GM12864 (cell line): ENCODE results near the gene MYH2.
"Not testable (repeated sequence)": the region's sequence is repeated elsewhere in the genome, so short reads cannot be mapped to it uniquely, and the experiment has no call there.

ENCODE experiments used
- DNase-seq: peaks from one replicate; pipeline ENCODE4 v3.0.0-alpha.2; 2011; ENCODE audit warnings: low read depth
- H3K4me3 ChIP-seq: 2 replicates; pipeline ENCODE4 v1.5.1; 2011; ENCODE audit warnings: mild to moderate bottlenecking, low read depth, low read length, control low read depth
- CTCF ChIP-seq: IDR thresholded peaks from 2 replicates; pipeline ENCODE4 v1.5.1; 2011; ENCODE audit warnings: low read depth, mild to moderate bottlenecking, moderate library complexity, low read length, control low read depth, inconsistent platforms; ENCODE audit errors: missing control alignments

Gene MYH2

GRCh38 chr17:10574324-10574723 is 24.9 kb upstream of the MYH2 start:
- H3K4me3 ChIP-seq = no peak overlapping the region
- DNase-seq = no peak
- TF ChIP-seq CTCF = no peak

GRCh38 chr17:10563991-10564660 is 14.7 kb upstream of the MYH2 start:
- no peak for TF ChIP-seq CTCF
- no peak for DNase-seq
- H3K4me3 ChIP-seq = no peak overlapping the region

- no peak for DNase-seq
- no peak overlapping the region for H3K4me3 ChIP-seq
- TF ChIP-seq CTCF = no peak
Measured at GRCh38 chr17:10558049-10558448, 8.6 kb upstream of the MYH2 start.

- TF ChIP-seq CTCF = no peak
- no peak overlapping the region for H3K4me3 ChIP-seq
- no peak for DNase-seq
Measured at GRCh38 chr17:10557422-10557821, 8.0 kb upstream of the MYH2 start.

- no peak for TF ChIP-seq CTCF
- no peak for DNase-seq
- H3K4me3 ChIP-seq = no peak overlapping the region
Measured at GRCh38 chr17:10556301-10557005, 7.0 kb upstream of the MYH2 start.

- no peak for TF ChIP-seq CTCF
- no peak overlapping the region for H3K4me3 ChIP-seq
- no peak for DNase-seq
Measured at GRCh38 chr17:10550014-10550413, 556 bp upstream of the MYH2 start.

GRCh38 chr17:10547351-10547750 is 2.1 kb downstream of the MYH2 start:
- no peak for TF ChIP-seq CTCF
- DNase-seq = no peak
- no peak overlapping the region for H3K4me3 ChIP-seq

GRCh38 chr17:10543486-10543885 is 6.0 kb downstream of the MYH2 start:
- H3K4me3 ChIP-seq, DNase-seq: not testable (repeated sequence)

DNA sequence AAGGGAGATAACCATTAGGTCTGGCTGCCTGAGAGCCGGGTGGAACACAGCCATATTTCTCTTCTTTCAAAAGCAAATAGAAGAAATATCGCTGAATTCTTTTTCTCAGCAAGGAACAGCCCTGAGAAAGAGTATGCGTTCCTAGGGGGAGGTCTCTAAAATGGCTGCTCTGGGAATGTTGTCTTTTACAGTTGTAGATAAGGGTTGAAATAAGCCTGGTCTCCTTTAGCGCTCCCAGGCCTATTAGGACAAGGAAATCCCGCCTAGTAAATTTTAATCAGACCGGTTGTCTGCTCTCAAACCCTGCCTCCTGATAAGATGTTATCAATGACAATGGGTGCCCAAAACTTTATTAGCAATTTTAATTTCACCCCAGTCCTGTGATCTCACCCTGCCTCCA is 8.3 kb downstream of the MYH2 start:
- DNase-seq, H3K4me3 ChIP-seq: not testable (repeated sequence)
